Stimulated activated CD8-positive, alpha-beta memory T cell treated with anti-CD3 and anti-CD28 coated beads, Interleukin-4, amount 100 ng/mL, for 24 hours (primary cell): Measurements from ENCODE around the gene MIA.
"Not testable (repeated sequence)": the region's sequence is repeated elsewhere in the genome, so short reads cannot be mapped to it uniquely, and the experiment has no call there.

Source experiments
- DNase-seq: peaks from one replicate; pipeline ENCODE4 v3.0.0-alpha.2; 2020; ENCODE audit warnings: low read depth

Gene MIA

DNA sequence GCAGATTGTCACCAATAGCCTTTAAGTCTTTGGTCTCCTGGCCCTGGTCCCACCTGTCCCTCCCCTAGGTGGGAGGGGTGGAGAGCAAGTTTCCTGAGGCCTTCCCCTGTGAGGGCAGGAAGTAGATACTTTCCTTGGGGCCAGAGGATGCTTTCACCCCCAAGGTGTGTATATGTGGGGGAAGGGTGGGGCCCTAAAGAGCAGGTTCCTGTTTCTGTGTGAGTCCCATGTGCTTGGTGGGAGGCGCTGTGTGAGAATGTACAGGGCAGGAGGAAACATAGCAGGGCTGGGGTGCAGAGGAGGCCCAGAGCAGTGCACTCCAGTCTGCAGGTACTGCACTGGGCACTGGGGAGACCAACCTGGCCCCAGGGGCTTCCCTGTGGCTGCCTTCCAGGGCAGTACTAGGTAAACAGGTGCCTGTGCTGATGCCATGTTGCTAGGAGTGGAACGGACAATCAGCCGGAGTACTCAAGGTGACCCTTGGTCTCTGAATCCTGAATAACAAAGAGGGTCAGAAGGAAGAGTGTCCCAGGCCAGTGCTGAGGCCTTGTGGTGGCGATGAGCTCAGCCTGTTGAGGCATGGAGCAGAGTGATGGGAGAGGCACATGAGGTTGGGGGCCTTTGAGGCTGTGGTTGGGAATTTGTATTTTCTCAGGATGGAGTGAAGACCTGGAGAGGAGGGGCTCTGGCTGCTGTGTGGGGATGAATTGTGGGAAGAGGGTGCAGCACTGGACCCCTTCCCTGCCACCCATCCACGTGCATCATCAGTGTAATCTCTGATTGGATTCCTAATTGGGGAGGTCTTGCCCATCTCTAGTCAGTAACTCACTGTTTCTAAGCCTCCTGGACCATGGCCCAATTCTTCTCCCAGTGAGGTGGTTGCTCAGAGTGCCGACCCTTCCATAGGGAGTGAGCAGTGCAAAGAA is 28.8 kb downstream of the MIA start:
- DNase-seq, result no peak

DNA sequence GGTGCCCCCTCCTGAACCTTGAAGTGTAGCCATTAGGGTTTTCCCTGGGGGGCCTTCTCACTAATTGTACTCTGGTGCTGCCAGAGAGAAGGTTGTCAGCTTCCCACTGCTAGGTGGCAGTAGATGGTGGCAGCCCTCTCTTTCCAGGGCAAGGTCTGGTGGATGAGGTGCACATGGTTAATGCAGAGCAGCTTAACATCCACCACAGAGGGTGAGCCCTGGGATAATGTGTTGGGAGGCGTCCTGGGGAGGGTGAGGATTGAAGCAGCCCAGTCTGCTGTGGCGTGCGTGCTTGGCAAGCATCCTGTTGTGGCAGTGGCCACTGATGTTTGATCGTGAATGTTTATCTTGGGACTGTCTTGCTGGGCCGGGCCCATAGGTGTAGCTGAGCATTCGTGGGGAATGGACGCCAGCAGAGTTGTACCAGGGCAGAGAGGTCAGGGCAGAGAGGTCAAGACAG is 29.5 kb downstream of the MIA start:
- no peak for DNase-seq

DNA sequence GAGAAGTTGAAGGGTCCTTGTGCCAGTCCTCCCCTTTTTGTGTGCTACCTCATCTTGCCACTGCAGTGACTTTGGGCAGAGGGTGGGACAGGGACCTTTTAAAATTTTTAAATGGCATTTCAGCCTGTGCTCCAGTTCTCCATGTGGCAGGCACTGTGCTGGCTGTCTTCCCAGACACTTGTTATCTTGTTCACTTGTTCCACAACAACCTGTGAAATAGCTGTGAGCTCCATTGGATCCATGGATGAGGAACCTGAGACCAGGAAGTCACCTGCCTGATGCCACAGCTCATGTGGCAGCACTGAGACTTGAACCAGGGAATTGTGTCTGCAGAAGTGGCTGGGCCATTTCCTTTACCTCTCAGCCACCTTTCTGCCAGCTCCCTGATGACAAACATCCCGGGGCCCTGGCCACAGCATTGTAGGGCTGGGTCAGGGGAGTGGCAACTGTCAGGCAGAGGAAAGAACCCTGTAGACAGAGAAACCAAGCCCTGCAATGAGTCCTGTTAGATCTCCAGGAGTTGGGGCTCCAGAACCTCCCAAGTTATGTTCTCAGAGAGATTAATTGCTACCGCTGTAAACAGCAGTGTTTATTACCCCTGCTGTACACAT is 30.0 kb downstream of the MIA start:
- no peak for DNase-seq

DNA sequence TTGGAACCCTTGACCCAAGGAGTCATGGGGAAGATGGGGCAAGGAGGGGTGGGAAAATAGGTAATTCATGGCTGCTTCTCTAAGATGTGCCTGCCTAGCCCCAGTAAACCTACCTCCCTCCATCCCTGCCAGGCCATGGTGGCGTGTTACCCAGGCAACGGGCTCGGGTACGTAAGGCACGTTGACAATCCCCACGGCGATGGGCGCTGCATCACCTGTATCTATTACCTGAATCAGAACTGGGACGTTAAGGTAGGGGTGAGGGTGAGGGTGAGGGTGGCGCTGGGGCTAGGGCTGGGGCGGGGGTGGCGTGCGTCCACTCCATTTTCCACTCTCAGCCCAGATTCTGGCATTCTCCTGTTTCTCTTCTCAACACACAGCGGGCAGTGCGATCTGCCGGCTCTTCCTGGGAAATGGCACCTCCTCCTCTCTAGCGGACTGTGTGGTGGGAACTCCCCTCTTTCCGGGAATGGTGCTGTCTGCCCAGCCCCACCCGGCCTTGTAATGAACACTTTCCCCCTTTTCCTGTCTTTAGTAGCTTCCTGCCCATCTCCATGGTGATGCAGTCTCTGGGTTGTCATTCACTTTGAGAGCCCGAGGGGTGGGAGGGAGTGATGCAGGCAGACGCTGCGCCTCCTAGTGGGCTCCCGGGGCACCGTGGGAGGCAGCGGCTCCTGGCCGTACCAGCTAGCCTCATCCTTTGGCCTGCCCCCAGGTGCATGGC is 31.3 kb downstream of the MIA start:
- DNase-seq, result peak; percentile 64

DNA sequence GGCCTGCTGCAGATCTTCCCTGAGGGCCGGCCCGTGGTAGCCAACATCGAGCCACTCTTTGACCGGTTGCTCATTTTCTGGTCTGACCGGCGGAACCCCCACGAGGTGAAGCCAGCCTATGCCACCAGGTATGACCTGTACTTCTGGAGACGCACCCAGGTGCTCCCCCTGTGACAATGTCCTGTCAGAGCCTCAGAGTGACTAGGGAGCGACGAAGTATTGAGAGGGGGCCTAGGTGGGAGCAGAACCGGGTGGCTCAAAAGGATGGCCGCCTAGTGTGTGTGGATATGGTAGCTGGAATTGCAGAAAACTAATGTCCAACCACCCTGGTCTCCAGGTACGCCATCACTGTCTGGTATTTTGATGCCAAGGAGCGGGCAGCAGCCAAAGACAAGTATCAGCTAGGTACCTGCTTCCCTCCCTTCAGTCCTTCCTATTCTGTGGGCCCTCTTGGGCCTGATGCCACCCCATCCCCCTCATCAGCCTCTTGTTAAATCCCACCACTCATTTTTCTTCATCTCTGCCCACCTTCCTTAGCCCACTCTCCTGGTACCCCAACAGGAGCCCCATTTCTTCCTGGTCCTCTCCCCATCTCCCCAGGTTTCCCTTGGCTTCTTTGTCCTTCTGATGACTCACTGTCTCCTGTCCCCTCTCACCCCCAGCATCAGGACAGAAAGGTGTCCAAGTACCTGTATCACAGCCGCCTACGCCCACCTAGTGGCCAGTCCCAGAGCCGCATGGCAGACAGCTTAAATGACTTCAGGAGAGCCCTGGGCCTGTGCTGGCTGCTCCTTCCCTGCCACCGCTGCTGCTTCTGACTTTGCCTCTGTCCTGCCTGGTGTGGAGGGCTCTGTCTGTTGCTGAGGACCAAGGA is 32.1 kb downstream of the MIA start:
- no peak for DNase-seq

DNA sequence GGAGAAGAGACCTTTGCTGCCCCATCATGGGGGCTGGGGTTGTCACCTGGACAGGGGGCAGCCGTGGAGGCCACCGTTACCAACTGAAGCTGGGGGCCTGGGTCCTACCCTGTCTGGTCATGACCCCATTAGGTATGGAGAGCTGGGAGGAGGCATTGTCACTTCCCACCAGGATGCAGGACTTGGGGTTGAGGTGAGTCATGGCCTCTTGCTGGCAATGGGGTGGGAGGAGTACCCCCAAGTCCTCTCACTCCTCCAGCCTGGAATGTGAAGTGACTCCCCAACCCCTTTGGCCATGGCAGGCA is 32.7 kb downstream of the MIA start:
- DNase-seq, result no peak

DNA sequence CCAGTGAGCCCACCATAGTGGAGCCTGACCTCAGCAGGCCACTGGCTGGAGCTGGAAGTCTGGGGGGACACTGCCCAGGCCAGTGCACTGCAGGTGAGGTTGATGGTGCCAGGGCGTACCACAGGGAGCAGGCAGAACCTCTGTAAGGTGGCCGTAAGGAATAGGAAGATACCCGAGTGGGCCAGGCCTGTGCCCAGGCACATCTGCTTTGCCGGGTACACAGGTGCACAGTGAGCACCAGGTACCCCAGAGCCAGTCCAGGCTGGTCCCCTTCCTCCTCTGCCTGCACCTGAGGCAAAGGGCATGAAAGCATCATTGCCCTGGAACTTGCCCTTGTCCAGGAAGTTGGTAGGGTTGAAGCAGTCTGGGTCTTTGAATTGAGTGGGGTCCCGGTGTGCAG is 33.2 kb downstream of the MIA start:
- DNase-seq, result no peak

DNA sequence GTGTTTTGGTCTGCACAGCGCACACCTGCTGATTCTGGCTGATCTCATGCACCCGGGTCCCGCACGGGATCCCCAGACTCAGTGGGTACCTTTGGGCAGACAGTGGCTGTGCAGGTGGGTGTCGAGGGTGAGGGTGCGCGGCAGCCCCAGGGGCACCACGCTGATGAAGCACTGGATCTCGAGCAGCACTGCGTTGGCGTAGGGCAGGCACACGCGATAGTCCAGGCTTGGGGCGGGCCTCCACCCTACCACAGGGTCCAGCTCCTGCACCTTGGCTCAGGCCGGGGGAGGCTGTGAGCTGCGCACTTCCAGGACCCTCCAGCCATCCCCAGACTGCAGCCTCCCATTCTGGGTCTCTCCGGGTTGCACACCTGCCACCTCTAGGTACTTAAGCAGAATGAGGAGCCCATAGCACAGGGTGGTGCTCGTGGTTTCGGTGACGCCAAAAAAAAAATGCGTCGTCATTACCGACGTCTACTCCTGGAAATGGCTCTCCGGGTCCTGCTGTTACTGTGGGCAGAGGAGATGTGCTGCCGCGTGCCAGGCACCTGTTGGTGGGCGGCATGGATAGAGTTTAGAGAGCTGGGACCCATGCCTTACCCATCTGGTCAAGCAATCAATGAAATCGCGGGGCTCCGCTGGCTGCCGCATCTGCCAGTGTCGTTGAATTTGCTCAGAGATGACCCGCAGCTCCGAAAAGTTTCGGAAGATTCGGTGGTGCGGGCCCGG is 34.2 kb downstream of the MIA start:
- DNase-seq, result no peak

DNA sequence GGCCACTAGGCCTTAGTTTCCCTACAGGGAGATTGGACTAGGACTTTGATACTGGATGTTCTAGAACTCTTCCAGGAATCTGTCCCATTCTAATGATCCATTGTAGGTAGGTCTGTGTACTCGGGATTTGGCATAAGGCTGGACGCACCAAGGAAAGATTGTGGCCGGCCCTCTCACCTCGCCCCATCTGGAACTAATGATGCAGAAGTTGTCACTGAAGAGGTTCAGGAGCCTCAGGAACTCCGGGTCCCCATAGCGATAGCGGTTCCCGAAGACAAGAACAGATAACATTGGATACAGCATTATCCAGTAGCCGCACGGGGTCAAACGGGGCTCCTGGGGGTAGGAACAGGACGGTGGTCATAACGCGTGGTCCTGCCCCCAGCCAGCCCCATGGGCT is 34.8 kb downstream of the MIA start:
- no peak for DNase-seq

DNA sequence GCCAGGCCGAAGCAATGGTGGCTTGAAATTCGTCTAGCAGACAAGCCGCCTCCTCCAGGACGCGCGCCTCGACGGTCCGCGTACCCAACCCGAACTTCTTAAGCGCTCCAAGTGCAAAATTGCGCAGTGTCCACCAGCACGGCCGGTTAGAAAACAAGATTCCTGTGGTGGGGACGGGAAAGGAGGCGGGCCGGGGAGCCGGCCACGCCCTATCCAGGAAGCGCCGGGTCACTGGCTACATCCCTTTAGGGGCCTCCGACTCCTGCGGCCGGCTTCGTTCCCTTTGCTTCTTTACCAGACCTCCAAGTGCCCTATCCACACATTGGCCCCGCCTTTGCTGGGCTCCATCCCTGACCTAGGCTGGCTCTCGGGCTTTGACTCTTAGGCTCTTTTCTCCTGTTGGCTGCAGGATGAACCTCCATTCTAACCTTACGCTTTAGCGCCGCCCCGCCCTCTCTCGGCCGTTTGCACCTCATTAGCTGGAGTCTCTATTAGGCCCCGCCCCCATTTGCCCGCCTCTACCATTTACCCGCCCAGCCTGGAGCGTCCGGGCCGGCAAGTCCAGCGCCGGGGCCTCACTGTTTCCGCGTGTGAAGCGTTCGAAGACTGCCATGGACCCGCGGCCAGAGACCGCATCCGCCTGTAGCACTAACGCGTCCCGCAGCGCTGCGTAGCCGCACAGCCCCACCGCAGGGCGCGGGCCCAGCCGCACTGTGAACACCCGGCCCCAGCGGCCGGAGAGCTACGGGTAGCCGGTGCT is 35.5 kb downstream of the MIA start:
- not testable (repeated sequence) for DNase-seq

DNA sequence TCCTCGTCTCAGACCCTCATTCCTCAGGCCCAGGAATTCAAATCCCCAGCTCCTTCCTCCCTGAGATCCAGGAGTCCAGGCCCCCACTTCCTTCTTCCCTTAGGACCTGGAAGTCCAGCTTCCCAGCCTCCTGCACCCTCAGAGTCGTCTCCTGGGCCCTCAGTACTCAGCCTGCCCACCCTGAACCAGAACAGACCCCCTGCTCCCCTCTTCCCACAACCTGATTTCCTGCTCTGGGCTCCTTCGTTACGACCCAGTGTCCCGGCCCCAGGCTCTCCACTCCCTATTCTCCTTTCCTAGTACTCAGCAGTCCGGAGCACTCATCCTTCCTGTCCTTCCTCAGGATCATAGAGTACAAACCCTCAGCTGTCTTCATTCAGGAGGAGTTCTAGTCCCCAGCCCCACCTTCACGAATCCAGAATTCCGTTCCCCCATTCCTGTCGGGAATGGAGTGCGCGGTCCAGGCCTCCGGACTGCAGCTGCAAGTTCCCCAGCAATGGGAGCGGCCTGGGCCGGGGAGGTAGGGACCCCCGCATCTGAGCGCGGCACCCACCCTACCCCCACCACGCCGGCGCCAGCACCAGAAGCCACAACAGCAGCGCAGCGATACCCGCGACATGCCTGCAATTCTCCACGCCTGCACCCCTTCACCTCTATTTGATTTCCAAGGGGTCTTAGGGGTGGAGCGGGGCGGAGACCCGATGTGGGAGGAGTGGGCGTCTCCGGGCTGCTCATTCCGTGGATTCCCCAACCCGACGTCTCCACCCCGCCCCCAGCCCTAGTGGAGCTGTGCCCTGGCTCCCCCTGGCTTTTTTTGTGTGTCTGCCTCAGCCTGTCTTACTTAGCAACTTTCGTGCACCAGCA is 36.4 kb downstream of the MIA start:
- no peak for DNase-seq

DNA sequence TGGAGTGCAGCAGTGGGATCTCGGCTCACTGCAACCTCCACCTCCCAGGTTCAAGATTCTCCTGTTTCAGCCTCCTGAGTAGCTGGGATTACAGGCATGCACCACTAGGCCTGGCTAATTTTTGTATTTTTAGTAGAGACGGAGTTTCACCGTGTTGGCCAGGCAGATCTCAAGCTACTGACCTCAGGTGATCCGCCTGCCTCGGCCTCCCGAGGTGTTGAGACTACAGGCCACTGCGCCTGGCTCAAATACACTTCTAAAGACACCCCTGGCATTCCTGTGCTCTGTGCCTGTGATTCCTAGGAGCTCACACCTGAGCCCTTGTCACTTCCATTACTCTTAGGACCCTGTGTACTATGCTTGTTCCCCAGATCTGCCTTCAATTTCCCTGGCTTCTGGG is 37.2 kb downstream of the MIA start:
- not testable (repeated sequence) for DNase-seq

DNA sequence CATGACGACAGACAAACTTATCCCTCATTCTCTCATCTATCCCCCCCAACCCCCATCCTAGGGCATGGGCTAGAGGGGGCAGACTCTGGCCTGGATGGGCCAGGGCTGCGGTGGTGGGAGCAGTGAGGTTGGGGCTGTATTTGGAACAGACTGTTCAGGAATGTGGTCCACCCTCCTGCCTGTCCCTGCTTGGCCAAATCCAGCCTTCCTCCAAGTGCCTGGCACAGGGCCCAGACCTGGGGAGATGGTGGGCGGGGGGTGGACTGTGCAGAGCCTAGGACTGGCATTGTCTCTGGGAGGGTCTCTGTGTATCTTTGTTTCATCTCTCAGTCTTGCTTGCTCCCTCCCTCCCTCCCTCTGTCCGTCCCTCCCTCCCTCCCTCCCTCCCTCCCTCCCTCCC is 37.9 kb downstream of the MIA start:
- no peak for DNase-seq

DNA sequence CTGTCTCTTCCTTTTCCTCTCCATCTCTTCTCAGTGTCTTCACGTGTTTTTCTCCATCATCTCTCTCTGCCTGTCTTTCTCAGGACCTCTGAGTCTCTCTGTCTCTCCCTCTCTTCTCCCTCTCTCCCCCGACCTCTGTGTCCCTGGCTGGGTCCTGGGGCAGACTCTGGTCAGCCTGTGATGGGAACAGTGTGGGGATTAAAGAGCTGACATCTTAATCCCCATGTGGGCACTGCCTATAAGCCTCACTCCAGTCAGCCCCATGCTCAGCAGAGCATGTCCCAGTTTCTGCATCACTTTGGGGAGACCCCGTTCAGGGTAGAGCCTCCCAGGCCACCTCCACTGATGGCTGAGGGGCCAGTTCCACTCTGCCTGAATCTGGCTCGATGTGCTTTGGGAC is 39.9 kb downstream of the MIA start:
- no peak for DNase-seq

DNA sequence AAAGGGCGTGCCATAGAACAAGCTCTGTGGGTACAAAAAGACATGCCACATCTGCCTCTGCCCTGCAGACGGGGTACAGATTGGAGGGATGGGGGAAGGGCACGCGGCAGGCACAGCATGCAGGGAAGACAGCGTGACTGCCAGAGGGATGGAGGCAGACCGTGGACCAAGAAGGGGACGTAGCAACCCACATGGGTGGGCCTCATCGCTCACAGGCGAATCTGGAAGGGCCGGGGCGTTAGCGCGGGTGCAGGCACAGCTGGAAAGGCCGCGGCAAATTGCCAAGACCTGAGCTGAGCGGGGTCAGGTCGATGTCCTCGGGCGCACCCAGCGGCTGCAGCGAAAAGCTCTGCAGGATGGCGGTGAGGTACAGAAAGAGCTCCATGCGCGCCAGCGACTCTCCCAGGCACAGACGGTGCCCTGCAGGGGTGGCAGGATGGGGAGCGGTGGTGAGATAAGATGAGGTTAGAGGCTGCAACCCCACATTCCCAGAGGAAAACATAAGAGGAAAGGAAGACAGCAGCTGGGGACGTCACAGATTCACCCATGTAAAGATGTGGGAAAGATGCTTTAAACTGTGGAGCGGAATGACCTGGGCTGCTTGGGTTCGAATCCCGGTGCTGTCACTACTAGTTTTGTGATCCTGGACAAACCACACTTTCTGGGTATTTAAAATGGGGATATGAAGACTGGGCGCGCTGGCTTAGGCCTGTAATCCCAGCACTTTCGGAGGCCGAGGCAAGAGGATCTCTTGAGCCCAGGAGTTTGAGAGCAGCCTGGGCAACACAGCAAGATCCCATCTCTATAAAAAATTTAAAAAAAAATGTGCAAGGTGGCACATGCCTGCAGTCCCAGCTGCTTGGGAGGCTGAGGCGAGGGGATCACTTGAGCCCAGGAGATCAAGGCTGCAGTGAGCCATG is 43.4 kb downstream of the MIA start:
- DNase-seq, result peak; percentile 65

DNA sequence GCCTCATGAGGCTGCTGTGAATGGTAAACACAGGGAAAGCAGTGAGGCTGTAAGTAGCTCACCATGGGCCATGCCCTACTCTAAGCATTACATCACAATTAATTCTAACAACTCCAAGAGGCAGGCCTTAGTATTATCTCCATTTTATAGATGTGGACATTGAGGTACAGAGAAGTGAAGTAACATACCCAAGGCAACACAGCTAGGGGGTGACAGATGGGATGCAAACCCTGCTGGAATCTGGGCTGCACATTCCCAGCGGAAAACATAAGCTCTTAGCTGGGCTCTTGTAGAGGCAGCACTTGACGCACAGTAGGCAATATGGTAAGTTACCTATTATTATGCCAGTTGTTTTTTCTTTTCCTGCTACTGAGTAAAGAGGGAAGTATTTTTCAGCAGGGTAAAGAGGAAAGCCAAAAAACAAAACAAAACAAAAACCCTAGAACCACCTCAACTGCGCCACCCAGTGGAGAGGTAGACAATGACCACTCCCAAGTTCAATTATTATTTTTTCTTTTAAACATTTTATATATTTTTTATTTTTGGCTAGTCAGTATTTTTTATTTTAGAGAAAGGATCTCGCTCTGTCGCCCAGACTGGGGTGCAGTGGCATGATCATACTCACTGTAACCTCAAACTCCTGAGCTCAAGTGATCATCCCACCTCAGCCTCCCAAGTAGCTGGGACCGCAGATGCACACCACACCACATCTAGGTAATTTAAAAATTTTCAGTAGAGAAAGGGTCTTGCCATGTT is 44.3 kb downstream of the MIA start:
- not testable (repeated sequence) for DNase-seq

DNA sequence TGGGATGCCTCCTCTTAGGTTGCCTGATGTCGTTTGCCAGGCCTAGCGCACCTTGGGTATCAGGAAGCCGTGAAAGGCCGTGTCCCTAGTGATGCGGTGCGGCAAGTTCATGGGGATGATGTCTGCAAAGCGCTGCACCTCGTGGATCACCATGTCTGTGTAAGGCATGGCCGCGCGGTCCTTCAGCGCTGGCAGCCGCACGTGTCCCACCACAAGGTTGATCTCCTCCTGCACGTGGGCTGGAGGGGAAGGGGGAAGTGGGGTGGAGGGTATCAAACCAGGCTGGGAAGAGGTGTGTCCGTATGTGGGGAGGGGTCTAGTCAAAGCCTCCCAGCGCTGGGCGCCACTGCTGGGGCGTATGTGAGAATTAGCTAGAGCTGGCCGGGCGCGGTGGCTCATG is 46.8 kb downstream of the MIA start:
- no peak for DNase-seq
